Measurements from ENCODE around the gene EYA2.

The EYA2 gene

DNA sequence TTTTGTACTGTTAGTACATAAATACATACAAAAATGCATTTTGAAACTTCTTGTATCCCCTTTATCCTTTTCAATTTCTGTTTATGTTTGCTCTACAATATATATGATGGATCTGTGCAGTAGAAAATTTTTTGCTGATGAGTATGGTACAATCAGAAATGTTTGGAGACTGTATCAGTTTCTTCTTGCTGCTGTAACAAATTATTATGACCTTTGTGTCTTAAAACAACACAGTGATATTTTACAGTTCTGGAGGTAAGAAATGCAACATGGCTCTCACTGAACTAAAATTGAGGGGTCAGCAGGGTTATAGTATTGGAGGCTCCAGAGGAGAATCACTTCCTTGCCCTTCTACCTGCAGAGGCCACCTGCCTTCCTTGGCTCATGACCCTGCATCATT is 184.4 kb downstream of the EYA2 start:
- DNase-seq, result no peak

DNA sequence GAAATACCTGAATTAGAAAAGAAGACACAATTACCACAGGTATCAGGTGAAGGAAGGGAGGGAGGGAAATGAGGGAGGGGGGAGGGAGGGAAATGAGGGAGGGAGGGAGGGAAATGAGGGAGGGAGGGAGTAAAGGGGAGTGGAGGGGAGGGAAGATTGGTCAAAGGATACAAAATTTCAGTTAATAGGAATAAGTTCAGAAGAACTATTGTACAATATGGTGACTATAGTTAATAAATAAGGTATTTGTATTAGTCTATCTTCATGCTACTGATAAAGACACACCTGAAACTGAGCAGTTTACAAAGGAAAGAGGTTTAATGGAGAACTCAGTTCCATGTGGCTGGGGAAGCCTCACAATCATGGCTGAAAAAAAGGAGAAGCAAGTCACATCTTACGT is 185.7 kb downstream of the EYA2 start:
- no peak for DNase-seq

DNA sequence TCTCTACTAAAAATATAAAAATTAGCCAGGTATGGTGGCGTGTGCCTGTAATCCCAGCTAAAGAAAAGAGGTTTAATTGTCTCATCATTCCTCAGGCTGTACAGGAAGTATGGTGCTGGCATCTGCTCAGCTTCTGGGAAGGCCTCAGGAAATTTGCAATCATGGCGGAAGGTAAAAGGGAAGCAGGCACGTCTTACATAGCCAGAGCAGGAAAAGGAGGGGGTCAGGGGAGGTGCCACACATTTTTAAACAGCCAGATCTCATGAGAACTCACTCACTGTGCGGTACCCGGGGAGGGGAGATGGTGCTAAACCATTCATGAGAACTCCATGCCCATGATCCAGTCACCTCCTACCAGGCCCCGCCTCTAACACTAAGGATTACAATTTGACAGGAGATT is 191.7 kb downstream of the EYA2 start:
- no peak for DNase-seq

DNA sequence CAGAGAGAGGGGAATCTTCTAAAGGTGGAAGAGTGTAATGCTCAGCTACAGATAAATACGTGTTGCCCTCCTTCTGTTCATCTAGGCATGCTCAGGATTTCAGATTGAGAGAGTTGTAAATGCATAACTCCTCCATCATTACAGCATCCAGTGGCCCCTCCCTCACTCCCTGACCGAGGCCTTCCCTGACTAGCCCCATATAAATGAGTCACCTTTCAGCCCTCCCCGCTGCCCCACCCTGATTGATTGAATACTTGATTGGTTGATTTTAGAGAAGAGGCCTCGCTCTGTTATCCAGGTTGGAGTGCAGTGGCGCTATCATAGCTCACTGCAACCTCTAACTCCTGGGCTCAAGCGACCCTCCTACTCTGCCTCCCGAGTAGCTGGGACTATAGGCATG is 193.7 kb downstream of the EYA2 start:
- no peak for DNase-seq

DNA sequence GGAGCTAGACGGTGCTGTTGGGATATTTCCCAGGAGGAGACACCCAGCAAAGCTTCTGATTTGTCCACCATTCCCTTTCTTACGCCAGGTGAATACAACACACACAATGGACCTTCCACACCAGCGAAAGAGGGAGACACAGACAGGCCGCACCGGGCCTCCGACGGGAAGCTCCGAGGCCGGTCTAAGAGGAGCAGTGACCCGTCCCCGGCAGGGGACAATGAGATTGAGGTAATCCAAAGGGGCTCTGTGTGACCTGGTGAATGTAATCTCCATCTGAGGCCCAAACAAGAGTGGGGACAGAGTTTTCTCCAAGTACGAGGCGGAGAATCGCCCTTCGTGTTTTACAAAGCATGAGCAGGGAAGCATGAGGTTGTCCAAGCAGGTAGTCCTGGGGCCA is 194.5 kb downstream of the EYA2 start:
- no peak for DNase-seq

DNA sequence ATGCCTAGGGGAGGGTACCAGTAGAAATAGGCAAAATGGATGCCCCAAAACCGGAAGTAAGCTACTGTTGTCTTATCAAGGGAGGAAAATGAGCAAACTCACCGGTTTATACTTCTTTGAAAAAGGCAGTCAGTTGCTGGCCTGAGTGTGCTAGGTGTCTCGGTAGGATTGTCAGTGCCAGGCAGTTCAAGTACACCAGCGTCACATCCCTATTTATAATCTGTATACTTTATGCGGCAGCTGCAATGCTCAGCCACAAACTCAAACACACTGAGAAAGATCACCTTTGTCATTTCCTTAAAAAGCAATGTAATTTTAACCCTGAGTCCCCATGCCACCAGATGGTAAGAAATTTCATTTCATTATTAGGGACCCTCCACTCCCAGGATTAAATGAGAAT is 196.2 kb downstream of the EYA2 start:
- no peak for DNase-seq

DNA sequence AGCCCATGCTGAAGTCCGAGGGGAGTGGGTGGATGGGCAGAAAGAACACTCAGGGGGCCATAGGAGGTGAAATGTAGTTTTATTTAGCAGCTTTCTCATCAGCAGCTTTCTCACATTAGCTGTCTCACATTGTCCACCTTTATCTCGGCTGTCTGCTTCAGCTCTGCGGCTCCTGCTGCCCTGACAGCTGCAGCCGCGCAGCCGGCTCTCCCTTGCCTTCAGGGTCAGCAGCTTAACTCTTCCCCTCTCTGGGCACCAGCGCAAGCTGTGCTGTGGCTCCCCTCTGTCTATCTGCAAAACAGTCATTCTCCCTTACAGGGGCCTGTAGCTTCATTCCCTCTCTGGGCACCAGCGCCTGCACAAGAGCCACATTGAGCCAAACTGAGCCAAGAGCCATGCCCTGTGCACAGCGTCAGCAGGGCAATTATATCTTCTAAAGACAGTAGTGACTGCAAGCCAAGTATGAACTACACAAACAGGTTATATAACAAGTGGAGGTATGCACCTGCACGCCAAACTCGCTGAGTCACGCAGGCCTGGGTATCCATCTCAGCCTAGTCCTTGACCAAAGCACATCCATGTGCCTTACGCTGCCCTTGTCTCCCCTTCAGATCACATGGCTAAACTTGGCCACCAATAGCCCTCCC is 198.8 kb downstream of the EYA2 start:
- DNase-seq, result no peak

DNA sequence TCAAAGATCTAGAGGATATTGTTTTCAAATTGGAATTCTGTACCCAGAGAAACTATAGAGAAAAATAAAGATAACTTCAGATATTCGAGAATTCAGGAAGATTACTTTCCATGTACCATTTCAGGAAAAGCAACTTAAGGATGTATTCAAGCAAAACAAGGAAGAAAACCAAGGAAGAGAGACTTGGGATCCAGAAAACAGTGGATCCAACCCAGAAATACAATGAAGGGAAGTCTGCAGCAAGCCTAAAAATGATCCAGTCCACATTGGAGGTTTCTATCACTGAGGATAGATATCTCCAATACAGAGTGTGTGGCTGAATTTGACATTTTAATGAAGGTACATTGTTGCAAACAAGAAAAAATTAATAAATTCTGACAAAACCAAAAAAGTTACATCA is 201.0 kb downstream of the EYA2 start:
- no peak for DNase-seq

DNA sequence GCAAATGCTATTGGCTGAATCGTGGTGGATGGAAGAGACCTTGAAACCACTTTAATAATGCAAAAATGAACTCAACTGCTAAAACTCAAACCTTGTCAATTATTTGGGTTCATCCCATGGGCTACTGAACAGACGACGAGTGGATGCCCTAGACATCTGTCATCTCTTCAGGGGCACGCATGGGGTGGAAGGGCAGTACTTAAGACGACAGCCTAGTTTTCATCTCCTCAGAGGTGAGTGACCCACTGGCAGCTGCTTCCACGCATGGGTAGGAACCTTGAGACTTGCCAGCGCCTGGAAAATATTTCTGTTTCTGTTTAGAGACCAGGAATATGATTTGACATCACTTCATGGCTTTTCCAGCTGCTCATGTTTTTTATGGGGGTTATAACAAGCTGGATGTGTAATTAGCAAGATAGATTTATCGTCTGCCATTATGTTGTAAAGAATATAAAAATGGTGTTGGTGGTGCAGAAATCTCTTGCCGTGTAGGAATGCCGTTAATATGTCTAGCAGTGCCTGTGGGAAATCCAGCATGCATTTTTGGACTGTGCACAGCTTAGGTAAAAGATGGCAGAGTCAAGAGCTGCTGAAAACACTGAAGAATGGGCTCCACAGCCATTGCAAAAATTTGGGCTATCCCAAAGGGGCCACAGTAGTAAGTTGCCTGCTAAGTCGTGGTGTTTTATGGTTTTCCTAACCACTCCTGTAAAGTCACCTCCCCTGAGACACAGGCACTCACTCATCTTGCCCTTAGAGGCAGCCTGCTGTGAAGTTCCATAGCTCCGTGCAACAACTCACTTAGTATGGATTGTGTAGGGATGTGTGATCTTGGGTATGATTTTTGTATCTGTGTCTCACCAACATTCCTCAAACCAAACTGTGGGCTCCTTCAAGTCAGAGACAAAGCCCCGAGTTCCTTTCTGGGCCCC is 203.3 kb downstream of the EYA2 start:
- no peak for DNase-seq

DNA sequence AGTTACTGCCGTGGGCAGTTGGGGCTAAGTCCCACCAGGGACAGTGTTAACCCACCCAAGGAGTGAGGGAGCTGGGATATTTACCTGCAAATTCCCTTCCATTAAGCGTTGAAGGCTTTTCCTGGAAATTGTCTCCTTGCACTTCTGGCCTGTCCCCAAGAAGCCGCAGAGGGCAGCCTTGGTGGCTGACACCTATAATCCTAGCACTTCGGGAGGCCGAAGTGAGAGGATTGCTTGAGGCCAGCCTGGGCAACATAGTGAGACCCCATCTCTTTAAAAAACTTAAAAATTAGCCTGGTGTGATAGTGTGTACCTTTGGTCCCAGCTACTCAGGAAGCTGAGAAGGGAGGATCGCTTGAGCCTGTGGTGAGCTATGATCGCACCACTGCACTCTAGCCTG is 204.4 kb downstream of the EYA2 start:
- DNase-seq, result no peak

DNA sequence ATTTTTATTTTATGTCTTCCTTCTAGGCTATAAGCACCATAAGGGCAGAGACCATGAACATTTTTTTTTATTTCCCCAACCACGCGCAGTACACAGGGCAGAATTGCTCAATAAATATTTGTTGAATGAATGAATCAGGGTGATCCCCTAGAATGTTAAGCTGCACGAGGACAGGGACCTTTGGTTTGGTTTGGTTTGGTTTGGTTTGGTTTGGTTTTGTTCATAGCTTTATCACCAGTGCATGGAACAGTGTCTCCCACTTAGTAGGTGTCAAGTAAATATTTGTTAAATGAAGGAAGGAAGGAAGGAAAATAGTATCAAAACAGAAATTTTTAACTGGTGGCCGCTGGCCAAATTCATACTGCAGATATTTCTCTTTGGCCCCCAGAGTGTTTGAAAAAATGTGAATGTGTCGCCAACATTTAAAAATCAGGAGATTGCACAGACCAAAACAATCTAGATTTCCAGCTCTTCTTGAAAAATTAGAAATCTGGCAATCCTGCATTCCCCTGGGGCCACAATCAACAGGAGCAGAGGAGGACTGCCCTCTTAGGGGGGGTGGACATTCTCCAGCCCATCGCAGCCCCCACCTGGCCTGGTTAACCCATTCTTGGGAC is 205.3 kb downstream of the EYA2 start:
- no peak for DNase-seq

DNA sequence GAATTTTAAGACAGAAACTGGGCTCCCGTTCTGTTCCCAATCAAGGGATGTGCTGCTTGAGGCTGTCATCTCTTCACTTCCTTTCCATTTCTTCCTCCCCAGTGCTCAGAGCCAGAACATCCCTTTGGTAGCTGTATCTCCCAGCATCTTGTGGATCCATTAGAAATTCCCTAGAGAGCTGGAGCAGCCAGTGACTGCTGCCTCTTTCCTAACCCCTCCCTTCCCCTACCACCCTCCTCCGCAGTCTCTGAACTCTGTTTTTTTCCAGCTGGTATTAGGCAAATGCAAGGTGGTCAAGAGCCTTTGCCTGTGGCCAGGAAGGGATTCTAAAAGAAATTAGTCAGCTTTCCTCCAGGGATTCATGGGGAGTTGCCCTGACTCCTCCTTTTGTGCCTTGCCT is 208.0 kb downstream of the EYA2 start:
- DNase-seq, result no peak

DNA sequence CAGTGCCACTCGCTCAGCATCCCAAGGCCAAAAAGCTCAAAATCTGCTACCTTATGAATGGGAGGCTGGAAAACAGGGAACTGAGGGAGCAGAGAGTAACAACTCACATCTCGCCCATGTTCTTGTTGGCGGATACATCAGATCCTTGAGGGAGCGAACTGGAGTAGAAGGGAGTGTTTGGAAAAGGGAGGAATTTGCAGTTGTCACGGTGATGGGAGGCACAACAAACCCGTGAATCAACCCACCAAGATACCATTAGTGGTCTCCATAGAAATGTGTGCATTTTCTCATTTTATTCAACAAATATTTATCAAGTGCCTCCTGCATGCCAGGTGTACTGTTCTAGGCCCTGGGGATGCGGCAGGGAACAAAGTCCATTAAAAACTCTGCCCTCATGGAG is 212.1 kb downstream of the EYA2 start:
- no peak for DNase-seq

DNA sequence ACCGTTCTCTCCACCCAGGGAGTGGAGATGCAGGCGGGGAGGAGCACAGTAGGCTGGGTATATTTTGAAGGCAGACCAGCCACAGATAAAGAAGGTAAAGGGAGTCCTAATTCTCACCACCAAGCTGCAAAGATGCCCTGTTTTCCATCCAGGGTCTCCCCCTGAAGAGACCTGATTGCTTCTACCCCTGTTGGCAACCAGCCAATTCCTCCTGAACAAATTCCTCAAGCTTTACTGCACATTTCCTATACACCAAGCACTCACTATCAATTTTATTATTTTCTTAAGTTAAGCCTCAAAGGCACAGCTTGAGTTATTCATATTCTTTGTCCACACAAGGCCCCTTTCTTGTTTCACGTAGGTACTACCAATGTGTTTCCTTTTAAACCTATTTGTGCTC is 214.4 kb downstream of the EYA2 start:
- DNase-seq, result no peak

DNA sequence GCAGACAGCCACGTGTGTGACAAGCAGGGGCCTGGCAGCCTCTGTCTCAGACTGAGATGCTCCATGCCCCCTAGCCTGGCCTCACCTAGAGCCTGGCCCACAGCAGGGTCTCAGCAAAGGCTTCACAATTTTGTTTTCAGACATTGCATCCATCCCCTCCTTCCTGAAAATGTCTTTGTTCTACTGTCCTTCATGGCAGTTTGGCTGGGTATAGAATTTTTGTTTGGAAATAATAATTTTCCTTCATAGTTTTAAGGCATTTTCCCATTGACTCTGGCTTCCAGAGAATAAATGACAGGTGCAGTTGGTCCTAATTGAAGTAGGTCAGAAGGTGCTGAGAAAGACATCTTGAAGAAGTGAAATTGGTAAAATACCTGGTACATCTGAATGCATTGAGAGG is 216.2 kb downstream of the EYA2 start:
- no peak for DNase-seq

DNA sequence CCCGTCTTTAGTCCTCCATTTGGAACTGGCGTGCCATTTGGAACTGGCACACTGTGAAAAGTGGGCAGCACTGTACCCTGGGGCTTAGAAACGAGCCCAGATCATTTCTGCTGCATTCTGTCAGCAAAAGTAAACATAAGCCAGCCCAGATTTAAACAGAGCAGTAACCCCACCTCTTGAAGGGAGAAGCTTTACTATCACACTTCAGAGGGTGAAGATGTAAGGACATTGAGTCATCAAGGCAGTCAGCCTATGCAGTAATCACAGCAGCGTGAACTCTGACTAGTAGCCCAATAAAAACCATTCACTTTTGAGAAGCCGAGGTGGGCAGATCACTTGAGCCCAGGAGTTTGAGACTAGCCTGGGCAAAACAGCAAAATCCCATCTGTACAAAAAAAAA is 216.9 kb downstream of the EYA2 start:
- no peak for DNase-seq

DNA sequence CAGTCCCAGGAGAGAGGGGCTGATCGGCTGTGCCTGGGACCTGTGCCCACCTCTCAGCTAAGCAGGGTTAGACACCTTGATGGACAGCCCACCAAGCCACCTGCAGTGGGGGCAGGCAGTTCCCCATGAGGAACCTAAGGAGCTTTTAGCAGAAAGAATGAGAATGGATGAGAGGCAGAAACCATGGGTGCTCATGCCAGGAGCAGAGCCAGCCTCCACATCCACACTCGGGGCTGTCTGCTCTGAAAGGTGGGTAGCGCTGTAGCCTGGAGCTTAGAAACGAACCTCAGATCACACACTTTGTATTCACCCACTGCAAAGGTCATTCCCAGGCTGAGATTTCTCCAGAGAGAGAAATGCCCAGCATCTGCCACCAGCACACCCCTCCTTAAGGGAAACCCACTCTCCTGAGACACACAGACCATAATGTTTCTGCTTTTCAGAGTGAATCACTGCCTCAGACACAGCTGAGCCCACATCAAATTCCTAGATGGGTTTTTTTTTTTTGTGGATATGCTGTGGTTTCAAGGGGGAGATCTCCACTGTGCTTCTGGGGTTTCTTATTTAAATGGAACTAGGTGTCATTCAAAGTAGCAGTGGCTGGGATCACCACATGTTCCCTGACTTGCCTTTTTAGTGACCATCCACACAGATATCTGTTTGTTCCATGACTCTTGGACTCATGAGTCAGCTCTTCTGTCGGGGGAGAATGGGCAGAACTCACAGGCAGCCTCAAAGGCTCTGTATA is 218.9 kb downstream of the EYA2 start:
- no peak for DNase-seq

DNA sequence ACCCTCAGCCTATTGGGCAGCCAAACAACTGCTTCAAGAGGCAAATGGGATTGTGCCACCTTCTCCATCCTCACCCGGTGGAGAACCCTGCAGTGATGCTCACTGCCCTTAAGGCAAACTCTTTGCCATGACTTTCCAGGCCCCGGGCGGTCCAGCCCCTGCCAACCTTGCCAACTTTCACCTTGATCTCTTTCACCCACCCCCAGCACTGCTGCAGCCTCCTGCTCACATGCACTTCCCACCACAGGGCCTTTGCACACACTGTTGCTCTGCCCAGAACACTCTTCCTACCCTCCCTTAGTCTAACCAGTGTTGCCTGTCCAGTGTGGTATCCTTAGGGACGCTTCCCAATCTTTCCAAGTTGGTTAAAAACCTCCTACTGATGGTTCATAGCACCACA is 221.1 kb downstream of the EYA2 start:
- no peak for DNase-seq

DNA sequence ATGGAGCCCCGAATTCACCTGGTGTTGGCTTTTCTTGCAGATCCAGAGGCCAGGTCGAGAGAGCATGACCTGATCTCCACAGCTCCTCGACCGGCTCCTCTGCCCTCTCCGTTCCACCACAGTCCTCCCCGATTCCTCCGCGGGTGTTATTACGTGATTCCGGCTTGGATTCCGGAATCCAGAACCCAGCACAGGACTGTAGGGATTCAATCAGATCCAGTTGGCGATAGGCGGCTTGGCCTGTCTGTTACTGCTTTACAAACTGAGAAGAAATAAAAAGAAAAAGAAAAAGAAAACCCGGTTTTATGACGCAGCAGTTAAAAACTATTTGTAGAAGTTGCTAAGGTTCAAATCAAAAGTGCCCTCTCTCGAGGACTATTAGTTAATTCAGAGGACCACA is 222.7 kb downstream of the EYA2 start:
- no peak for DNase-seq

DNA sequence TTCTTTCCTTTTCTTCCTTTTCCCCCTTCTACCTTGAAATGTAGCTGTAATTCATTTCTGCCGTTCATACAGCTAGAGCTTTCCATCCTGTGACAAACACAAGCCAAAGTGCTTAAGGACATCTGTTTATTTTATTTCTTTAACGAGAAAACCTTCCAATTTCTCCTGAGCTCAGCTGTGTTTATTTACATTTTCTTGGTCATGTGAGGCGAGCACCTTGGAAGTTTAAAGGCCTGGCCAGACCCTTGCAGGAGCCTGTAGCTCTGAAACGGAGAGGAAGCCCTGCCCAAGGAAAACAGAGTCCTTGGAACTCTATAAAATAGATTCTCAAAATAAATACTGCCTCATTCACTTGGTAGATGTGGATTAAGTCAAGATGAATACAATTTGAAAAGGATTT is 223.1 kb downstream of the EYA2 start:
- DNase-seq, result no peak

DNA sequence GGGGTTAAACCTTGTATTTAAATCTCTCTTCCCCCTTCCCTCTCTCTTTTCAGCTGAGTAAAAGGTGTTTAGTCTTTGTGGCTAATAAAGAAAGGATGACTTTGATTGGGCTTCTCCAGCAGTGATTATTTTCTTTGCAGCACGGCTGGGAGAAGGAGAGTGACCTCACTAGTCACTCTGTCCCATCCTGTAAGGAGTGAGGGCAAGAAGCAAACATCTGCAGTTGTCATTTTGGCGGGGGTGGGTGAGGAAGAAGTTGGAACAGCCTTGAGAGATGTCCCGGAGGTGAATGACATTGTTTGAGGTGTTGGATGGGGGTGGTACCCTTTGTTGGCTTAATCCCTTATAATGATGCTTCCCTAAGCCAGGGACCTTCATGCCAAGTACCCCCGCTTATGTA is 223.6 kb downstream of the EYA2 start:
- DNase-seq, result no peak

DNA sequence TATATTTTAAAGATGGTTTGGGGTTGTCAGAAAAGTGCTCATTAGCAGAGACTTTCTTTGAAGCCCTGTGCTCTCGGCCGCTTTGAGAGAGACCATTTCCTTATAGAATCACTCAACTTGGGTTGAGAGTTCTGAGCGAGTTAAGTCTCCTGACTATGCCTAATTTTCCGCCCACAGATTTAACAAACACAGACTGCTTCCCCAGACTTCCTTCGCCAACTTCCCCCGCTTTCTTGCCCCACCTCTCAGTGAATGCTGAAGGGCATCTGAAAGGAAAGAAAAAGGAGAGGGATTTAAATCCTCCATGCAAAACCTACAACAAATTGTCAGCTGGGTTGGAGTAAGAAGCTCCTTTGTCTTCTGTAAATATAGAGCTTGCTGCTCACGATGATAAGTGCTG is 224.0 kb downstream of the EYA2 start:
- no peak for DNase-seq

DNA sequence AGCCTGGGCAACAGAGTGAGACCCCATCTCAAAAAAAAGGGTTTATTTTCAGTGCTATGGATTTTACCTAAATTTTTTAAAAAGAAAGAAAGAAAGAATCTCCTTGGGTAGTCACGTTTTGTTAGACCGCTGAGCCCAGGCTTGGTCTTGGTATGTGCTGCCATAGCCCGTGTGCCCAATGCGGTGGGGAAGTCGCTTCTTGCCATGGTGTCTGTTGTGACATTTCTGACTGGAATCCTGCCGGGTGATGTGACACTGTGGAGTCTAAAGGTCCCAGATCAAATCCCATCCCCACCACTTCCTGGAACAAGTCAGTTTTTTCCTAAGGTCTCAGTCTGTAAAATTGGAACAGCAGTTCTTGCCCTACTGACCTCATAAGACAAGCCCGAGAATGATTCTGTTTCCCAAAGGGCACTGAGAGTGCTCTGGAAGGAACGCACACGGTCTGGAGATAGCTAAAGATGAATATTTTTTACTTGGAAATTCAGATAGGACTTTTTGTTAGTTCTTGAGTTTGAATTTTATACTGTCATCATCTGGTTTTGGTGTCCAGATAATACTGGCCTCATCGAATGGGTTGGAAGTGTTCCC is 225.8 kb downstream of the EYA2 start:
- no peak for DNase-seq

Measured in stimulated activated CD4-positive, alpha-beta T cell treated with anti-CD3 and anti-CD28 coated beads, Interleukin-1b, Interleukin-23, amount 100 ng/mL, for 48 hours (primary cell).